SHP77 (cell line): Measurements from ENCODE around the gene FADD.

ENCODE experiments used
- DNase-seq, 2 experiments: peaks; one replicate each; lab custom pipeline; 2025; lab: John Stamatoyannopoulos, UW

Gene FADD

DNA sequence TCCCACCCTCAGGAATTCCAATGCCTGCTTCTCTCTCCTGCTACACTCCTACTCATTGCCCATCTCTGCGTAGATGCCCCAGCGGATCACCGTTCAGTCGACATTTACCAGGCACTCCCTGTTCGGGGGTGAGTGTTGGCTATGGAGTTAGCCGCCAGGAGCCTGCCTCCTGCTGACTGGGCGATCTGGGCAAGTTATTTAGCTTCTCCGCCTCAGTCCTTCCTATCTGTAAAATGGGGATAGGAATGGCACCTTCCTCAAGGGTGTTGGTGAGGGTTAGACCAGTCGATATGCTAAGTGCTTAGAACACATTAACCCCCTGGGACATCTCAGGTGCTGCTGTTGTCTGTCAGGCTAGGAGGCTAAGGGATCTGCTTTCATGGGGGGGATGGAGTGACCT is 30.9 kb downstream of the FADD start:
- no peak for DNase-seq

DNA sequence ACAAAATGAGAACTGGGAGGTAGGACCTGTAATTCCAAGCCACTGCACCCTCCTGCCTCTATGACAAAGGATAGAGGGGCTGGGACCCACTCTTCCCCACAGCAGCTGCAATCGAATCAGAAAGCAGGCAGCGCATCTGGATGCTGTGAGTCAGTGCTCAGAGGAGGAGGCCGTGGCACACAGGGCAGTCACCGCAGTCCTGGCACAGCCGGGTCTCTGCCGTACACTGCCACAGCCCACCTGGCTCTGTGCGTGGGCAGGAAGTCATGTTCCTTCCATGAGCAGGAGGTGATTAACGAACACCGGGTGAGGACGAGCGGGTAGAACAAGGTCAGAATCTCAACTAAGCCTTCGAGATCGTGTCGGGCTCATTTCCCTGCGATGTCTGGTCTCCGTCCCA is 37.2 kb downstream of the FADD start:
- DNase-seq: no peak

GRCh38 chr11:70241709-70242108 is 38.6 kb downstream of the FADD start:
- no peak for DNase-seq

GRCh38 chr11:70242885-70243284 is 39.8 kb downstream of the FADD start:
- no peak for DNase-seq

GRCh38 chr11:70243912-70244652 is 41.0 kb downstream of the FADD start:
- DNase-seq: no peak

DNA sequence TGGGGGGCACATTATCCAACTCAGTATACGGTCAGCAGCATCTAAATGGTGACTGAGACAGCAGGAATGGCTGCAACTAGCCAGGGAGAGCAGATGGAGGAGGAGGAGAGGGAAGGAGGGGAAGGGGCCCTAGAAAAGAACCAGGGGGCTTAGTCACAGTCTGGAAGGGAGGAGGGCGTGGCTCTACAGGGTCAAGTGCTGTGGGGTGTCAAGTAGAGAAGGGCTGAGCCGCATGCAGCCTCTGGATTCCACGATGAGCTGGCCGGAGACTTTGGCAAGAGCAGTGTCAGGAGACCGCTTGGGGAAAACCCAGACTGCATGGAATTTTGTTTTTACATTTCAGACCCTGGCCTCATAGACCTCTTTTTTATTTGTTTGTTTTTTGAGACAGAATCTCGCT is 41.6 kb downstream of the FADD start:
- no peak for DNase-seq

DNA sequence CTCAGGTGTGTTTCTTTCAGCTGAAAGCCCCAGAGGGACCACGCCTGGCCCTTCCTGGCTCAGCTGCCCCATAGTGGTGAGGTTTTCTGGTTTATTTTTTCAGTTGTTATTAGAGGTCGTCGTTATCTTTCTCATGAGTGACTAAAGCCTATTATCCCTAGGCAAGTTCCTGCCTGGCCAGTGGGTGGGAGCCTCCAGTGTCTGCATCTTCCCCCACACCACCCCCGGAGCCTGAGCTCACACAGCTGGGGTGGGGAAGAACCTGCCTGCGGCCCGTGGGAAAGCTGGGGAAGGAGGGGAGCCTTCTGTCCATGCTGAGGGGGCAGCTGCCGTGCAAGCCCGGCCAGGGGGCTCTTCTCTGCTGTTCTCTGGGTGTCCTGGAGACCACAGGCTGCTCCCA is 43.1 kb downstream of the FADD start:
- no peak for DNase-seq

GRCh38 chr11:70247042-70247709 is 44.1 kb downstream of the FADD start:
- no peak for DNase-seq

GRCh38 chr11:70247710-70248072 is 44.6 kb downstream of the FADD start:
- DNase-seq: no peak

DNA sequence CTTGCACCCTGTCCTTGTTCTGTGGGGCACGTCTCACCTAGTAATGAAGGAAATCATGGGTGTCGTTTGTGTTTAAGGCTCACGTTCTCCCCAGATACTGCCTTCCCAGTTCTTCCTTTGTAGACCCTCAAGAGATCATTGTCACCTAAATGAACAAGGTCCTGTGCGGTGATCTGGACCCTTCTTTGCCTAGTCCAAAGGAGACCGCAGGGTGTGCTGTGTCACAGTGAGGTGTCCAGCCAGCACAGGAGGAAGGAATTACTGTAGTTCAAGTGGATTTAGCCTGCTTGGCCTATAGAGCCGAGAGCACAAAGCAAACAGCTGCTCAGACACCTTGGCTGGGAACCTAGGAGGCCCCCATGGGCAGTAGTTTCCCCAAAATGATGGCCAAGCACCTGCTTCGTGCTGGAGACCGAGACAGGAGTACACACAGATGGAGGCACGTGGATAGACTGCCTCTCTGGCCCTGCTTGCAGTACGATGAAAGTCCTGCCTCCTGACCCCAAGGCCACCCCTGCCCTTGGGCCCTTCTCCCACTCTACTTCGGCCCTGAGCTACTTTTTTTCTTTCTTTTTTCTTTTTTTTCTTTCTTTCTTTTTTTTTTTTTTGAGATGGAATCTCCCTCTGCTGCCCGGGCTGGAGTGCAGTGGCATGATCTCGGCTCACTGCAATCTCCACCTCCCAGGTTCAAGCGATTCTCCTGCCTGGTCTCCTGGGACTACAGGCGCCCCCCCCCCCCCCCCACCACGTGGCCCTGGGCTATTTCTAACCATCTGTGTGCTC is 48.0 kb downstream of the FADD start:
- DNase-seq: no peak

DNA sequence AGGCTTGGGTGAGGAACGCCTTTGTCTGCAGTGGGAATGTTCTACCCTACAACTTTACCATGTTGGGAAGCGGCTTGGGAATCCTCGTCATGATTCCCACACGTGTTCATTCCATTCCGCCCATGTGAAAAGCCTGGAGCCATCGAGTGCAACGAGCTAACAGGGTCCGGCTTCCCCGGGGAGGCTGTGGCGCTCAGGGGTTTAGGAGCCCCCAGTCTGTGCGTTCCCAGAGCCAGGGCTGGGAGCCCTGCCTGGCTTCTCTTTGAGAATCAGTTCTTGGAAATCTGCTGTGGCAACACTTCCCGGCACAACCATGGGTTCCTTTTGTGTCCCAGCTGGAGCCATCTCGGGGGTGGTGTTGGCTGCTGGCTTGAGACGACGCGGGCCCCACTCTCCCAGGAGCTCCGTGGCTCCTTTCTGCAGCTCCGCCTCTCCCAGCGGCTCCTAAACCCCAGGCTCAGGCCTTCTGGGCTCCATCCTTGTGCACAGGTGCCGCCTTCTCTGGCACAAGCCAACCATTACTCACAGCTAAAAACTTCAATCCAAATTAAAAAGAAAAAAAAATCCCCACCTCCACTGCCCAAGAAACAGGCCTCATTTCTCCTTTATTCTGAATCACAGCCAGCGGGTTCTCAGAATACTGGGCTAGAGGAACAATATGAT is 48.7 kb downstream of the FADD start:
- DNase-seq: no peak

GRCh38 chr11:70252844-70253243 is 49.7 kb downstream of the FADD start:
- no peak for DNase-seq

DNA sequence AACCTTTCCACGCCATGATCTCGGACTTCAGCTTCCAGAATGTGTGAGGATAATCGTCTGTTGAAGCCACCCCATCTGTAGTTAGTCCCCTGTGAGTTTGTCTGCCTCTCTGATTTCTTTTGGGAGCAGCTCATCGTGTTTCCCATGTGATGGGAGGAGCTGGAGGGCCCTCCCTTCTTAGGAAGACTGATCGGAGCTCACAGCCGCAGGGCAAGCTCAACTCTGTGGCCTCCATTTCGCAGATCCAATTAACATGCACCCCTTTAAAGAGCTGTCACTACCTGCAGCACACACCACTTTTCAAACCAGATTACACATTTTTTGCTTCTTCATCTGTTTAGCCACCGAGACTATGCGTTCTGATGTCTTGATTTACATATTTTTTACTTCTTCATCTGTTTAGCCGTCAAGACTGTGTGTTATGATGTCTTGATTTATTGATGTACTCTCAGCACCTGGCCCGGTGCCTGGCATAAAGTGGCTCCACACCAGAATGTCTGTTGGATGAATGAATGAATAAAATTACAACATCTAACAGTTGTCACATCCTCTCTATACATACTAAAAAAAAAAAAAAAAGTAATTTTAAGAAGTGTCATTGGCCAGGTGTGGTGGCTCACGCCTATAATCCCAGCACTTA is 52.5 kb downstream of the FADD start:
- no peak for DNase-seq
